WTC11 (cell line): ENCODE measurements around the gene FCHSD2.

Source experiments
- CREB1 ChIP-seq: sonication (generic); formaldehyde crosslinking; IDR thresholded peaks from 2 replicates; pipeline ENCODE4 v1.8.0; 2023; ENCODE audit warnings: mild to moderate bottlenecking, missing genetic modification reagents
- CREM ChIP-seq: sonication (generic); formaldehyde crosslinking; IDR thresholded peaks from 2 replicates; pipeline ENCODE4 v1.8.1; 2022; ENCODE audit warnings: mild to moderate bottlenecking, missing genetic modification reagents, moderate library complexity
- ELF4 ChIP-seq: sonication (generic); formaldehyde crosslinking; IDR thresholded peaks from 2 replicates; pipeline ENCODE4 v1.8.1; 2022; ENCODE audit warnings: low read depth, mild to moderate bottlenecking, moderate library complexity, missing genetic modification reagents
- ETV6 ChIP-seq: sonication (generic); formaldehyde crosslinking; IDR thresholded peaks from 2 replicates; pipeline ENCODE4 v1.8.1; 2022; ENCODE audit warnings: mild to moderate bottlenecking, missing genetic modification reagents
- NR3C1 ChIP-seq: sonication (generic); formaldehyde crosslinking; conservative IDR thresholded peaks from 2 replicates; pipeline ENCODE4 v1.8.1; 2023; ENCODE audit warnings: low read depth, mild to moderate bottlenecking, missing genetic modification reagents
- TEAD4 ChIP-seq: sonication (generic); formaldehyde crosslinking; IDR thresholded peaks from 2 replicates; pipeline ENCODE4 v1.8.0; 2022; ENCODE audit warnings: mild to moderate bottlenecking, missing genetic modification reagents
- ZNF138 ChIP-seq: sonication (generic); formaldehyde crosslinking; conservative IDR thresholded peaks from 2 replicates; pipeline ENCODE4 v1.8.1; 2022; ENCODE audit warnings: mild to moderate bottlenecking, moderate library complexity, missing genetic modification reagents
- TF ChIP-seq, protein P1 (sequence below): fragments of 200-600 bp; IDR thresholded peaks from 2 replicates; pipeline ENCODE4 v1.8.0; 2022; ENCODE audit warnings: antibody characterized with exemption
- TF ChIP-seq, protein P2 (sequence below): sonication (generic); formaldehyde crosslinking; IDR thresholded peaks from 2 replicates; pipeline ENCODE4 v1.8.1; 2023; ENCODE audit warnings: mild to moderate bottlenecking, missing genetic modification reagents, borderline replicate concordance
- TF ChIP-seq, protein P3 (sequence below): sonication (generic); formaldehyde crosslinking; IDR thresholded peaks from 2 replicates; pipeline ENCODE4 v1.8.1; 2023; ENCODE audit warnings: mild to moderate bottlenecking, missing genetic modification reagents, moderate library complexity
- TF ChIP-seq, protein P4 (sequence below): sonication (generic); formaldehyde crosslinking; IDR thresholded peaks from 2 replicates; pipeline ENCODE4 v1.8.0; 2022; ENCODE audit warnings: mild to moderate bottlenecking, missing genetic modification reagents
- TF ChIP-seq, protein P5 (sequence below): sonication (generic); formaldehyde crosslinking; conservative IDR thresholded peaks from 2 replicates; pipeline ENCODE4 v1.8.1; 2022; ENCODE audit warnings: mild to moderate bottlenecking, missing genetic modification reagents
- TF ChIP-seq, protein P6 (sequence below): sonication (generic); formaldehyde crosslinking; IDR thresholded peaks from 2 replicates; pipeline ENCODE4 v1.8.0; 2022; ENCODE audit warnings: mild to moderate bottlenecking, missing genetic modification reagents
- TF ChIP-seq, protein P7 (sequence below): sonication (generic); formaldehyde crosslinking; conservative IDR thresholded peaks from 2 replicates; pipeline ENCODE4 v1.8.1; 2023; ENCODE audit warnings: mild to moderate bottlenecking, low read depth, missing genetic modification reagents, moderate library complexity

DNA sequence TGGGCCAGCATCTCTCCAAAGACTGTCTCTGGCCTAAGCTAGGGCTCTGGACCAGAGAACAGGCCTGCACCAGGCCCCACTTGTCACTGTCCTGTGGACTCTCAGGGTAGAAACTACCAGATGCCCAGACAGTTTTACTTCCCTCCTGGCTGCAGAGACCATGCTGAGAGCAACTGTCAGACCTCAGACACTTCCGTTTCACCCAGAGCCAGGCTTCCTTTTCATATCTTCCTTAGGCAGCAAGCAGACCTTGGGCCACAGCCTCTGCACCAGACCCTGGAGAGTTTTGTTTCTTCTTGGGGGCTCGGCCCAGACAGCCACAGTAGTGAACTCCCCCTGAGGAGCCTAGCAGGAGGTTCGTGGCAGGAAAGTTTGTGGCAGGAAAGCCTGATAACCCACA is 12.1 kb upstream of the FCHSD2 start:
- TF ChIP-seq, protein P1, sequence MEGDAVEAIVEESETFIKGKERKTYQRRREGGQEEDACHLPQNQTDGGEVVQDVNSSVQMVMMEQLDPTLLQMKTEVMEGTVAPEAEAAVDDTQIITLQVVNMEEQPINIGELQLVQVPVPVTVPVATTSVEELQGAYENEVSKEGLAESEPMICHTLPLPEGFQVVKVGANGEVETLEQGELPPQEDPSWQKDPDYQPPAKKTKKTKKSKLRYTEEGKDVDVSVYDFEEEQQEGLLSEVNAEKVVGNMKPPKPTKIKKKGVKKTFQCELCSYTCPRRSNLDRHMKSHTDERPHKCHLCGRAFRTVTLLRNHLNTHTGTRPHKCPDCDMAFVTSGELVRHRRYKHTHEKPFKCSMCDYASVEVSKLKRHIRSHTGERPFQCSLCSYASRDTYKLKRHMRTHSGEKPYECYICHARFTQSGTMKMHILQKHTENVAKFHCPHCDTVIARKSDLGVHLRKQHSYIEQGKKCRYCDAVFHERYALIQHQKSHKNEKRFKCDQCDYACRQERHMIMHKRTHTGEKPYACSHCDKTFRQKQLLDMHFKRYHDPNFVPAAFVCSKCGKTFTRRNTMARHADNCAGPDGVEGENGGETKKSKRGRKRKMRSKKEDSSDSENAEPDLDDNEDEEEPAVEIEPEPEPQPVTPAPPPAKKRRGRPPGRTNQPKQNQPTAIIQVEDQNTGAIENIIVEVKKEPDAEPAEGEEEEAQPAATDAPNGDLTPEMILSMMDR = no peak
- TF ChIP-seq, protein P2, sequence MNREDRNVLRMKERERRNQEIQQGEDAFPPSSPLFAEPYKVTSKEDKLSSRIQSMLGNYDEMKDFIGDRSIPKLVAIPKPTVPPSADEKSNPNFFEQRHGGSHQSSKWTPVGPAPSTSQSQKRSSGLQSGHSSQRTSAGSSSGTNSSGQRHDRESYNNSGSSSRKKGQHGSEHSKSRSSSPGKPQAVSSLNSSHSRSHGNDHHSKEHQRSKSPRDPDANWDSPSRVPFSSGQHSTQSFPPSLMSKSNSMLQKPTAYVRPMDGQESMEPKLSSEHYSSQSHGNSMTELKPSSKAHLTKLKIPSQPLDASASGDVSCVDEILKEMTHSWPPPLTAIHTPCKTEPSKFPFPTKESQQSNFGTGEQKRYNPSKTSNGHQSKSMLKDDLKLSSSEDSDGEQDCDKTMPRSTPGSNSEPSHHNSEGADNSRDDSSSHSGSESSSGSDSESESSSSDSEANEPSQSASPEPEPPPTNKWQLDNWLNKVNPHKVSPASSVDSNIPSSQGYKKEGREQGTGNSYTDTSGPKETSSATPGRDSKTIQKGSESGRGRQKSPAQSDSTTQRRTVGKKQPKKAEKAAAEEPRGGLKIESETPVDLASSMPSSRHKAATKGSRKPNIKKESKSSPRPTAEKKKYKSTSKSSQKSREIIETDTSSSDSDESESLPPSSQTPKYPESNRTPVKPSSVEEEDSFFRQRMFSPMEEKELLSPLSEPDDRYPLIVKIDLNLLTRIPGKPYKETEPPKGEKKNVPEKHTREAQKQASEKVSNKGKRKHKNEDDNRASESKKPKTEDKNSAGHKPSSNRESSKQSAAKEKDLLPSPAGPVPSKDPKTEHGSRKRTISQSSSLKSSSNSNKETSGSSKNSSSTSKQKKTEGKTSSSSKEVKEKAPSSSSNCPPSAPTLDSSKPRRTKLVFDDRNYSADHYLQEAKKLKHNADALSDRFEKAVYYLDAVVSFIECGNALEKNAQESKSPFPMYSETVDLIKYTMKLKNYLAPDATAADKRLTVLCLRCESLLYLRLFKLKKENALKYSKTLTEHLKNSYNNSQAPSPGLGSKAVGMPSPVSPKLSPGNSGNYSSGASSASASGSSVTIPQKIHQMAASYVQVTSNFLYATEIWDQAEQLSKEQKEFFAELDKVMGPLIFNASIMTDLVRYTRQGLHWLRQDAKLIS (CRISPR knock-in tag) = no peak
- TF ChIP-seq TEAD4 (CRISPR knock-in tag) (no peak), ZNF138 (CRISPR knock-in tag) (no peak), NR3C1 (CRISPR knock-in tag) (no peak), CREB1 (CRISPR knock-in tag) (no peak), ELF4 (no peak), ETV6 (CRISPR knock-in tag) (no peak), CREM (CRISPR knock-in tag) (no peak)
- TF ChIP-seq, protein P3, sequence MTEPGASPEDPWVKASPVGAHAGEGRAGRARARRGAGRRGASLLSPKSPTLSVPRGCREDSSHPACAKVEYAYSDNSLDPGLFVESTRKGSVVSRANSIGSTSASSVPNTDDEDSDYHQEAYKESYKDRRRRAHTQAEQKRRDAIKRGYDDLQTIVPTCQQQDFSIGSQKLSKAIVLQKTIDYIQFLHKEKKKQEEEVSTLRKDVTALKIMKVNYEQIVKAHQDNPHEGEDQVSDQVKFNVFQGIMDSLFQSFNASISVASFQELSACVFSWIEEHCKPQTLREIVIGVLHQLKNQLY (CRISPR knock-in tag) = no peak
- TF ChIP-seq, protein P4, sequence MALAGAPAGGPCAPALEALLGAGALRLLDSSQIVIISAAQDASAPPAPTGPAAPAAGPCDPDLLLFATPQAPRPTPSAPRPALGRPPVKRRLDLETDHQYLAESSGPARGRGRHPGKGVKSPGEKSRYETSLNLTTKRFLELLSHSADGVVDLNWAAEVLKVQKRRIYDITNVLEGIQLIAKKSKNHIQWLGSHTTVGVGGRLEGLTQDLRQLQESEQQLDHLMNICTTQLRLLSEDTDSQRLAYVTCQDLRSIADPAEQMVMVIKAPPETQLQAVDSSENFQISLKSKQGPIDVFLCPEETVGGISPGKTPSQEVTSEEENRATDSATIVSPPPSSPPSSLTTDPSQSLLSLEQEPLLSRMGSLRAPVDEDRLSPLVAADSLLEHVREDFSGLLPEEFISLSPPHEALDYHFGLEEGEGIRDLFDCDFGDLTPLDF (CRISPR knock-in tag) = no peak
- TF ChIP-seq, protein P5, sequence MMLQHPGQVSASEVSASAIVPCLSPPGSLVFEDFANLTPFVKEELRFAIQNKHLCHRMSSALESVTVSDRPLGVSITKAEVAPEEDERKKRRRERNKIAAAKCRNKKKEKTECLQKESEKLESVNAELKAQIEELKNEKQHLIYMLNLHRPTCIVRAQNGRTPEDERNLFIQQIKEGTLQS = no peak
- TF ChIP-seq, protein P6, sequence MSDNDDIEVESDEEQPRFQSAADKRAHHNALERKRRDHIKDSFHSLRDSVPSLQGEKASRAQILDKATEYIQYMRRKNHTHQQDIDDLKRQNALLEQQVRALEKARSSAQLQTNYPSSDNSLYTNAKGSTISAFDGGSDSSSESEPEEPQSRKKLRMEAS (CRISPR knock-in tag) = no peak
- TF ChIP-seq, protein P7, sequence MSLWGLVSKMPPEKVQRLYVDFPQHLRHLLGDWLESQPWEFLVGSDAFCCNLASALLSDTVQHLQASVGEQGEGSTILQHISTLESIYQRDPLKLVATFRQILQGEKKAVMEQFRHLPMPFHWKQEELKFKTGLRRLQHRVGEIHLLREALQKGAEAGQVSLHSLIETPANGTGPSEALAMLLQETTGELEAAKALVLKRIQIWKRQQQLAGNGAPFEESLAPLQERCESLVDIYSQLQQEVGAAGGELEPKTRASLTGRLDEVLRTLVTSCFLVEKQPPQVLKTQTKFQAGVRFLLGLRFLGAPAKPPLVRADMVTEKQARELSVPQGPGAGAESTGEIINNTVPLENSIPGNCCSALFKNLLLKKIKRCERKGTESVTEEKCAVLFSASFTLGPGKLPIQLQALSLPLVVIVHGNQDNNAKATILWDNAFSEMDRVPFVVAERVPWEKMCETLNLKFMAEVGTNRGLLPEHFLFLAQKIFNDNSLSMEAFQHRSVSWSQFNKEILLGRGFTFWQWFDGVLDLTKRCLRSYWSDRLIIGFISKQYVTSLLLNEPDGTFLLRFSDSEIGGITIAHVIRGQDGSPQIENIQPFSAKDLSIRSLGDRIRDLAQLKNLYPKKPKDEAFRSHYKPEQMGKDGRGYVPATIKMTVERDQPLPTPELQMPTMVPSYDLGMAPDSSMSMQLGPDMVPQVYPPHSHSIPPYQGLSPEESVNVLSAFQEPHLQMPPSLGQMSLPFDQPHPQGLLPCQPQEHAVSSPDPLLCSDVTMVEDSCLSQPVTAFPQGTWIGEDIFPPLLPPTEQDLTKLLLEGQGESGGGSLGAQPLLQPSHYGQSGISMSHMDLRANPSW = no peak
